Loucy (cell line): Measurements from ENCODE around the gene SCGB2B2.

Experiments
- CTCF ChIP-seq: fragments of 200-600 bp; sonication (generic); conservative IDR thresholded peaks from 2 replicates; pipeline ENCODE4 v1.5.1; 2014; ENCODE audit warnings: mild to moderate bottlenecking, antibody characterized with exemption, low read length
- EZH2phosphoT487 ChIP-seq: fragments of 200-600 bp; IDR thresholded peaks from 2 replicates; pipeline ENCODE4 v1.6.1; 2018; ENCODE audit warnings: antibody characterized with exemption, mild to moderate bottlenecking, moderate library complexity, borderline replicate concordance

- TF ChIP-seq CTCF (no peak), EZH2phosphoT487 (no peak)
Observed at GRCh38 chr19:34676697-34677385, at the start of gene SCGB2B2.
